ENCODE data around the gene EIF3L.

DNA sequence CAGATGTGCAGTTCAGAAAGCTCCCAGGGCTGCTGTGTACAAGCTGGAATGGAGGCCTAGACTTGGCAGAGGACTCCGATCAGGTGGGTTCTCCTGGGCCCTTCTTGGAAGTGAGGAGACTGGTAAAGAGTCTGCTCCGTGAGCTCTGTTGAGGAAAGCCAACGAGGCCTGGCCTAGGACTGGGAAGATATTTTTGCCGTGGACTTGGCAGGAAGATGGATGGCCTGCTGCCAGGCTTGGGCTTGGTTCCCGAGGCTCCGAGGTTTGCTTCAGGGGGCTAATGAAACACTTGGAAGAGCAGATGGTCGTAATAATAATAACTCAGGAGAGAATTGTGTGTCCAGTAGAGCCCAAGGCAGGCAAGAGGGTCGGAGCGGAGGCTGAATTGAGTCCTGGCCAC, 22.2 kb upstream of the EIF3L start:
- TF ChIP-seq RAD21 (conservative IDR thresholded peaks at IDR 0.05) = no peak
- no peak for TF ChIP-seq EP300 (conservative IDR thresholded peaks at IDR 0.05; ENCODE audit: poor library complexity, severe bottlenecking)
- TF ChIP-seq POLR2AphosphoS5 (IDR thresholded peaks at IDR 0.05) = no peak
